SK-N-MC (cell line): Measurements from ENCODE around the gene ESR2.

Experiments used
- EZH2 ChIP-seq: fragments of 200-600 bp; sonication (generic); IDR thresholded peaks from one replicate; pipeline ENCODE4 v1.6.1; 2017; ENCODE audit warnings: antibody characterized with exemption
- FOXP2 ChIP-seq: optimal IDR thresholded peaks from 2 replicates; pipeline ENCODE3; 2011; ENCODE audit warnings: mild to moderate bottlenecking, moderate library complexity; ENCODE audit not compliant: insufficient read depth; ENCODE audit errors: extremely low read length, control extremely low read depth
- POLR2AphosphoS5 ChIP-seq: IDR thresholded peaks from 2 replicates; pipeline ENCODE4 v1.6.1; 2012; ENCODE audit warnings: mild to moderate bottlenecking, low read depth, low read length, borderline replicate concordance

GRCh38 chr14:64232944-64233343, 61.2 kb downstream of the ESR2 start:
- TF ChIP-seq EZH2: no peak
- no peak for TF ChIP-seq POLR2AphosphoS5
- TF ChIP-seq FOXP2: no peak
